Measurements from ENCODE around the gene PROM1. TPM values are rescaled to one million over a fixed set of nuclear protein-coding genes. Genes with fewer than 3 reads are reported as not detected.

PROM1 gene
- total and polyA plus RNA-seq, 9 of the 15 experiments (the other 6 are each of a cell fraction or from before 2014, with no cell fraction given), result 0.05 TPM; not detected in 8

GRCh38 chr4:16118090-16118489 is 34.3 kb upstream of the PROM1 start:
- WGBS (ENCODE audit: insufficient coverage, low coverage, missing lambda C conversion rate), result 0% methylated on average over 2 of the region's 2 CpGs
- Histone ChIP-seq H3K27ac (ENCODE audit: extremely low read depth, low read depth, low read length) (no peak overlapping the region), H3K9ac (ENCODE audit: insufficient read depth in 1 of 2, low read depth in 2 of 2, low read length in 2 of 2) (no peak overlapping the region), H3K4me1 (replicated peaks in 1 of 2; ENCODE audit: control insufficient read depth in 2 of 2, insufficient read depth in 2 of 2, low read length in 2 of 2) (no peaks in the 10 kb centered on the region), H3K27me3 (ENCODE audit: control insufficient read depth in 2 of 2, insufficient read depth in 2 of 2, low read length in 2 of 2) (peaks cover 0 to 28% of the 10 kb centered on the region in 2 experiments; a peak in 3 of 5 replicates), H3K79me2 (ENCODE audit: control insufficient read depth, insufficient read depth, low read length) (no peaks in the 10 kb centered on the region), H3K4me2 (ENCODE audit: insufficient read depth, low read length) (no peak overlapping the region), H2AFZ (ENCODE audit: low read depth, low read length) (no peak overlapping the region), H4K20me1 (replicated peaks; ENCODE audit: control insufficient read depth, insufficient read depth, low read length) (no peaks in the 10 kb centered on the region), H3K4me3 (no peak overlapping the region), H3K9me1 (ENCODE audit: control insufficient read depth, insufficient read depth, low read length) (no peaks in the 10 kb centered on the region), H3K36me3 (ENCODE audit: control insufficient read depth, insufficient read depth, low read length) (no peaks in the 10 kb centered on the region), H3K9me3 (replicated peaks; ENCODE audit: control insufficient read depth, insufficient read depth, low read depth, low read length) (no peaks in the 10 kb centered on the region)
- BruUV-seq (replicated peaks), result no TSS peak
- DNase-seq (ENCODE audit: extremely low read depth in 1 of 4, low spot score in 3 of 4), result no peak
- ChIA-PET CTCF (ENCODE audit: low intra/inter-chr PET ratio) (no interaction called here), POLR2A (interaction anchor here (0.9 kb wide), 1 partner anchor 9 kb away, joined by 3 read pairs; no protein-coding TSS in a partner anchor)
- ATAC-seq, result no peak
- TF ChIP-seq MXD1 (CRISPR knock-in tag; IDR thresholded peaks at IDR 0.05; ENCODE audit: borderline replicate concordance, poor library complexity, severe bottlenecking) (no peak), ZNF316 (IDR thresholded peaks at IDR 0.05) (no peak), TARDBP (IDR thresholded peaks at IDR 0.05) (no peak), HCFC1 (IDR thresholded peaks at IDR 0.05; ENCODE audit: low read depth, low read length) (no peak), POLR2A (conservative IDR thresholded peaks at IDR 0.05) (no peak), ZC3H4 (CRISPR knock-in tag; IDR thresholded peaks at IDR 0.05; ENCODE audit: borderline replicate concordance) (no peak), ZBTB5 (IDR thresholded peaks at IDR 0.05) (no peak), NFE2 (IDR thresholded peaks at IDR 0.05; ENCODE audit: low read depth) (no peak), POU5F1 (IDR thresholded peaks at IDR 0.05; ENCODE audit: borderline replicate concordance, low read depth, low read length, partially characterized antibody) (no peak), FOS (IDR thresholded peaks at IDR 0.05; ENCODE audit: extremely low read depth, insufficient read length) (no peak), NFIX (CRISPR knock-in tag; IDR thresholded peaks at IDR 0.05; ENCODE audit: low read depth) (no peak), TAF7 (tag; IDR thresholded peaks at IDR 0.05) (no peak)
- TF ChIP-seq, protein P1, sequence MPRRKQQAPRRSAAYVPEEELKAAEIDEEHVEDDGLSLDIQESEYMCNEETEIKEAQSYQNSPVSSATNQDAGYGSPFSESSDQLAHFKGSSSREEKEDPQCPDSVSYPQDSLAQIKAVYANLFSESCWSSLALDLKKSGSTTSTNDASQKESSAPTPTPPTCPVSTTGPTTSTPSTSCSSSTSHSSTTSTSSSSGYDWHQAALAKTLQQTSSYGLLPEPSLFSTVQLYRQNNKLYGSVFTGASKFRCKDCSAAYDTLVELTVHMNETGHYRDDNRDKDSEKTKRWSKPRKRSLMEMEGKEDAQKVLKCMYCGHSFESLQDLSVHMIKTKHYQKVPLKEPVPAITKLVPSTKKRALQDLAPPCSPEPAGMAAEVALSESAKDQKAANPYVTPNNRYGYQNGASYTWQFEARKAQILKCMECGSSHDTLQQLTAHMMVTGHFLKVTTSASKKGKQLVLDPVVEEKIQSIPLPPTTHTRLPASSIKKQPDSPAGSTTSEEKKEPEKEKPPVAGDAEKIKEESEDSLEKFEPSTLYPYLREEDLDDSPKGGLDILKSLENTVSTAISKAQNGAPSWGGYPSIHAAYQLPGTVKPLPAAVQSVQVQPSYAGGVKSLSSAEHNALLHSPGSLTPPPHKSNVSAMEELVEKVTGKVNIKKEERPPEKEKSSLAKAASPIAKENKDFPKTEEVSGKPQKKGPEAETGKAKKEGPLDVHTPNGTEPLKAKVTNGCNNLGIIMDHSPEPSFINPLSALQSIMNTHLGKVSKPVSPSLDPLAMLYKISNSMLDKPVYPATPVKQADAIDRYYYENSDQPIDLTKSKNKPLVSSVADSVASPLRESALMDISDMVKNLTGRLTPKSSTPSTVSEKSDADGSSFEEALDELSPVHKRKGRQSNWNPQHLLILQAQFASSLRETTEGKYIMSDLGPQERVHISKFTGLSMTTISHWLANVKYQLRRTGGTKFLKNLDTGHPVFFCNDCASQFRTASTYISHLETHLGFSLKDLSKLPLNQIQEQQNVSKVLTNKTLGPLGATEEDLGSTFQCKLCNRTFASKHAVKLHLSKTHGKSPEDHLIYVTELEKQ (CRISPR knock-in tag; IDR thresholded peaks at IDR 0.05), result no peak
- FAIRE-seq, result no peak
- in situ Hi-C loops (cut with MboI) (no loop called here), intact Hi-C loops (cut with micrococcal nuclease) (no loop called here)

Data from K562 (cell line).